Parathyroid adenoma (tissue), 2 donors: Measurements from ENCODE around the gene HECA.

Source experiments
- H2AFZ ChIP-seq: fragments of 300-600 bp; sonication (generic); one replicate; pipeline ENCODE4 v1.7.0; 2017; ENCODE audit warnings: antibody characterized with exemption, mild to moderate bottlenecking
- H3K27ac ChIP-seq: fragments of 300-600 bp; sonication (generic); one replicate; pipeline ENCODE4 v1.7.0; 2017
- H3K27me3 ChIP-seq: fragments of 300-600 bp; sonication (generic); one replicate; pipeline ENCODE4 v1.7.0; 2017; ENCODE audit warnings: low read length; ENCODE audit not compliant: control insufficient read depth, insufficient read depth
- H3K36me3 ChIP-seq: fragments of 300-600 bp; sonication (generic); one replicate; pipeline ENCODE4 v1.7.0; 2017; ENCODE audit warnings: low read length; ENCODE audit not compliant: control insufficient read depth, insufficient read depth
- H3K4me1 ChIP-seq: fragments of 300-600 bp; sonication (generic); one replicate; pipeline ENCODE4 v1.7.0; 2017; ENCODE audit warnings: control low read depth
- H3K4me2 ChIP-seq: fragments of 300-600 bp; sonication (generic); one replicate; pipeline ENCODE4 v1.7.0; 2017; ENCODE audit warnings: low read length
- H3K4me3 ChIP-seq: fragments of 300-600 bp; sonication (generic); one replicate; pipeline ENCODE4 v1.7.0; 2017; ENCODE audit warnings: low read depth, low read length
- H3K79me2 ChIP-seq: fragments of 300-600 bp; sonication (generic); one replicate; pipeline ENCODE4 v1.7.0; 2017; ENCODE audit warnings: control low read depth
- H3K9ac ChIP-seq: fragments of 300-600 bp; sonication (generic); one replicate; pipeline ENCODE4 v1.7.0; 2017; ENCODE audit warnings: mild to moderate bottlenecking
- H3K9me3 ChIP-seq: fragments of 300-600 bp; sonication (generic); one replicate; pipeline ENCODE4 v1.7.0; 2017; ENCODE audit warnings: low read length; ENCODE audit not compliant: control insufficient read depth
- CTCF ChIP-seq: fragments of 300-600 bp; sonication (generic); IDR thresholded peaks from one replicate; pipeline ENCODE4 v1.7.0; 2017; ENCODE audit warnings: antibody characterized with exemption, mild to moderate bottlenecking
- donor health status: primary hyperparathyroidism.

The HECA gene

DNA sequence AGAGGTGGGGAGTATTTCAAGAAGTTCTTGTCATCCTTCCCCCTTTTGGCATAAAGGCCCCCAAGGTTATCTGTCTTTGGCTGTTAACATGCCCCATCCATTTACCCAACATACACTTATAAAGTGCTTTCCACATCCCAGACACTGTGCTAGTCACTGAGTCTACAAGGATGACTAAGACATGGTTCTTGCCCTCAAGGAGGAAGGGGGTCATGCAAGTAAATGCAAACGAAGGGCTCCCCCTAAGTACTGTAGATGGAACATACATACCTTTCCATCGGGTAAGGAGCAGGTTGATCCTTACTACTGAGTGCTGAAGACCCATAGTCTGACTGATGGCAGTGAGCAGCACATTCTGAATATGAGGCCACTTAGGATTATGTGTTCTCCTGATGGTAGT lies 38.3 kb downstream of the HECA start:
- peaks cover 8% of the 10 kb centered on the region for H3K79me2 ChIP-seq
- no peaks in the 10 kb centered on the region for H3K9me3 ChIP-seq
- H3K36me3 ChIP-seq = no peaks in the 10 kb centered on the region
- no peak overlapping the region for H3K27ac ChIP-seq
- no peaks in the 10 kb centered on the region for H3K27me3 ChIP-seq
- no peak overlapping the region for H3K4me3 ChIP-seq
- H3K4me1 ChIP-seq = no peaks in the 10 kb centered on the region
- TF ChIP-seq CTCF = no peak
- no peak overlapping the region for H3K4me2 ChIP-seq
- no peak overlapping the region for H3K9ac ChIP-seq
- H2AFZ ChIP-seq = no peak overlapping the region

DNA sequence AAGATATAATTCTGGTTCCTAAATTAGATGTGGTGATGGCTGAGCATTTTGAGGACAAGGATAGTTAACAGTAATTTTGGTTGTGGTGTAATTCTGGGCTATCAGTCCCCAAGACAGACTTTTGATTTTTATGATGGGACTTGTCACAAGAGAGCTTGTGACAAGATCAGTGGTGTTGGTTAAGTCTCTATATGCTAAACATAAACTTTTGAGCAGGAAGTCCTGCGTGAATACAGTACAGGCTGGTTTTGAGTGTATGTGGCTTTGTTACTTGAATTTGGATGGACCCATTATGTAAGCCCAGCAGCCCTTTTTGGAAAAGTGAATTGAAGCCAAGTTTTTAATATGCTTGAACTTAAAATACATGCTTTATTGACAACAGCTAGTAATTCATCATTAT lies 38.9 kb downstream of the HECA start:
- Histone ChIP-seq H2AFZ (no peak overlapping the region), H3K4me2 (no peak overlapping the region), H3K4me3 (no peak overlapping the region), H3K36me3 (no peaks in the 10 kb centered on the region), H3K9me3 (no peaks in the 10 kb centered on the region), H3K79me2 (peaks cover 8% of the 10 kb centered on the region), H3K9ac (no peak overlapping the region), H3K27me3 (no peaks in the 10 kb centered on the region), H3K27ac (no peak overlapping the region), H3K4me1 (no peaks in the 10 kb centered on the region)
- no peak for TF ChIP-seq CTCF

GRCh38 chr6:139174961-139175360 lies 40.1 kb downstream of the HECA start:
- no peak for TF ChIP-seq CTCF
- Histone ChIP-seq H3K27me3 (no peaks in the 10 kb centered on the region), H3K79me2 (peaks cover under 1% of the 10 kb centered on the region), H3K4me2 (no peak overlapping the region), H3K4me1 (no peaks in the 10 kb centered on the region), H3K36me3 (no peaks in the 10 kb centered on the region), H3K9ac (no peak overlapping the region), H3K27ac (no peak overlapping the region), H3K9me3 (no peaks in the 10 kb centered on the region), H2AFZ (no peak overlapping the region), H3K4me3 (no peak overlapping the region)

- Histone ChIP-seq H3K79me2 (no peaks in the 10 kb centered on the region), H3K4me2 (no peak overlapping the region), H3K4me3 (no peak overlapping the region), H2AFZ (no peak overlapping the region), H3K36me3 (no peaks in the 10 kb centered on the region), H3K4me1 (no peaks in the 10 kb centered on the region), H3K27me3 (no peaks in the 10 kb centered on the region), H3K27ac (no peak overlapping the region), H3K9me3 (no peaks in the 10 kb centered on the region), H3K9ac (no peak overlapping the region)
- no peak for TF ChIP-seq CTCF
These were observed 40.6 kb downstream of the HECA start for GRCh38 chr6:139175389-139175948.

DNA sequence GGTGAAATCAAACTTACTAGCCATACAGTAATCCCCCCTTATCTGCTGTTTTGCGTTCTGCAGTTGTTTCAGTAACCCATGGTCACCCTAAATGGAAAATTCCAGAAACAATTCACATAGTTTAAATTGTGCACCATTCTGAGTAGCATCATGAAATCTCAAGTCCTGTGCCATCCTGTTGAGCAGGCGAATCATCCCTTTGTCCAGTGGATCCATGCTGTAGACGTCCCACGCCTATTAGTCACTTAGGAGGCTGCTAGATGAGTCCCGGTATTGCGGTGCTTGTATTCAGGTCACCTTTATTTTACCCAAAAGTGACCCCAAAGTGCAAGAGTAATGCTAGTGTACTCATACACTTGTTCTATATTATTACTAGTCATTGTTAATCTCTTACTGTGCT lies 46.4 kb downstream of the HECA start:
- Histone ChIP-seq H3K79me2 (no peaks in the 10 kb centered on the region), H3K4me3 (no peak overlapping the region), H3K9ac (no peak overlapping the region), H3K36me3 (no peaks in the 10 kb centered on the region), H3K27ac (no peak overlapping the region), H3K9me3 (no peaks in the 10 kb centered on the region), H3K4me1 (no peaks in the 10 kb centered on the region), H3K27me3 (no peaks in the 10 kb centered on the region), H3K4me2 (no peak overlapping the region), H2AFZ (no peak overlapping the region)
- TF ChIP-seq CTCF = no peak
